ENCODE measurements around the gene MFAP4.

- TF ChIP-seq EP300 (conservative IDR thresholded peaks at IDR 0.05; ENCODE audit: poor library complexity, severe bottlenecking) (no peak), CTCF (IDR thresholded peaks at IDR 0.05; ENCODE audit: poor library complexity, severe bottlenecking) (no peak), SMC3 (conservative IDR thresholded peaks at IDR 0.05; ENCODE audit: poor library complexity) (no peak), REST (IDR thresholded peaks at IDR 0.05; ENCODE audit: borderline replicate concordance) (no peak), POLR2AphosphoS5 (IDR thresholded peaks at IDR 0.05) (no peak), EZH2 (IDR thresholded peaks at IDR 0.05; ENCODE audit: borderline replicate concordance, insufficient read depth, low read length, poor library complexity, severe bottlenecking) (no peak), TAF1 (IDR thresholded peaks at IDR 0.05; ENCODE audit: low read depth) (no peak), RAD21 (conservative IDR thresholded peaks at IDR 0.05) (no peak), MXI1 (conservative IDR thresholded peaks at IDR 0.05; ENCODE audit: poor library complexity, severe bottlenecking) (no peak)
These were observed 2.1 kb upstream of the MFAP4 start for GRCh38 chr17:19388791-19389785.

Measured in neural cell (in vitro differentiated cells).